HUDEP-2 (cell line): ENCODE data around the gene PDHA1.

Source experiments
- DNase-seq, 76 experiments: peaks; one replicate each; lab custom pipeline; 2025; ENCODE audit not compliant: unreplicated experiment in 76 of 76; lab: John Stamatoyannopoulos, UW

The PDHA1 gene

GRCh38 chrX:19343535-19344408, at the start of gene PDHA1:
Gene PDHA1, plus strand, starts transcription at chrX:19343927. Its CDS starts 111 bp downstream, at chrX:19344038.
- peak in 75 of 76 experiments; percentile 0 to 91 (median 82) for DNase-seq

- DNase-seq, result no peak
Measured at GRCh38 chrX:19303256-19303880, 40.4 kb upstream of the PDHA1 start.

GRCh38 chrX:19326567-19326966, 17.2 kb upstream of the PDHA1 start:
- no peak for DNase-seq

GRCh38 chrX:19331831-19332230, 11.9 kb upstream of the PDHA1 start:
- peak in 68 of 76 experiments; percentile 0 to 73 (median 36) for DNase-seq

- no peak for DNase-seq
Measured at GRCh38 chrX:19332983-19333382, 10.7 kb upstream of the PDHA1 start.

- DNase-seq, result peak in 35 of 76 experiments; percentile 0 to 47 (median 10)
Measured at GRCh38 chrX:19334945-19335626, 8.6 kb upstream of the PDHA1 start.

- peak in 5 of 76 experiments; percentile 0 to 9 (median 1) for DNase-seq
Measured at GRCh38 chrX:19342331-19342906, 1.3 kb upstream of the PDHA1 start.

- no peak for DNase-seq
Measured at GRCh38 chrX:19343085-19343534, 617 bp upstream of the PDHA1 start.

- DNase-seq, result no peak
Measured at GRCh38 chrX:19344661-19345060, 934 bp downstream of the PDHA1 start.

GRCh38 chrX:19347916-19348315, 4.2 kb downstream of the PDHA1 start:
- no peak for DNase-seq

GRCh38 chrX:19349264-19349663, 5.5 kb downstream of the PDHA1 start:
- DNase-seq, result no peak

- no peak for DNase-seq
Measured at GRCh38 chrX:19350941-19351384, 7.2 kb downstream of the PDHA1 start.

- DNase-seq, result no peak
Measured at GRCh38 chrX:19354625-19355024, 10.9 kb downstream of the PDHA1 start.

- DNase-seq, result no peak
Measured at GRCh38 chrX:19358521-19358920, 14.8 kb downstream of the PDHA1 start.

GRCh38 chrX:19360903-19361302, 17.2 kb downstream of the PDHA1 start:
- no peak for DNase-seq

GRCh38 chrX:19361701-19362100, 18.0 kb downstream of the PDHA1 start:
- no peak for DNase-seq

GRCh38 chrX:19368576-19368975, 24.8 kb downstream of the PDHA1 start:
- DNase-seq, result no peak

GRCh38 chrX:19370061-19370460, 26.3 kb downstream of the PDHA1 start:
- no peak for DNase-seq

- DNase-seq, result peak in 47 of 76 experiments; percentile 0 to 55 (median 6)
Measured at GRCh38 chrX:19372170-19372546, 28.4 kb downstream of the PDHA1 start.

- no peak for DNase-seq
Measured at GRCh38 chrX:19372547-19373331, 29.0 kb downstream of the PDHA1 start.
